IgD-negative memory B cell (primary cell): Measurements from ENCODE around the gene TAF10. TPM values are rescaled to one million over a fixed set of nuclear protein-coding genes. Genes with fewer than 3 reads are reported as not detected.
A peak's percentile ranks its signal among the peaks of the same experiment; 100 is the strongest.

Experiments
- H3K27ac Mint-ChIP-seq, 3 donors: one replicate each; pipeline ENCODE4 v1.8.0; 2020 to 2022; ENCODE audit warnings: mild to moderate bottlenecking in 3 of 3, mixed read lengths in 3 of 3, moderate library complexity in 1 of 3
- H3K27me3 Mint-ChIP-seq: one replicate; pipeline ENCODE4 v1.8.0; 2021; ENCODE audit warnings: mixed read lengths
- H3K36me3 Mint-ChIP-seq: one replicate; pipeline ENCODE4 v1.8.0; 2020; ENCODE audit warnings: mild to moderate bottlenecking, mixed read lengths
- H3K4me1 Mint-ChIP-seq, 3 donors: one replicate each; pipeline ENCODE4 v1.8.0; 2020 to 2022; ENCODE audit warnings: mixed read lengths in 3 of 3, mild to moderate bottlenecking in 1 of 3
- H3K4me3 Mint-ChIP-seq, 4 donors: one replicate each; pipeline ENCODE4 v1.8.0; 2020 to 2022; ENCODE audit warnings: mild to moderate bottlenecking in 4 of 4, mixed read lengths in 4 of 4, moderate library complexity in 3 of 4
- H3K9me3 Mint-ChIP-seq, 3 donors: one replicate each; pipeline ENCODE4 v1.8.0; 2020 to 2021; ENCODE audit warnings: mixed read lengths in 3 of 3, mild to moderate bottlenecking in 1 of 3
- polyA plus RNA-seq: library from polyadenylated mRNA; unstranded; fragments of 300-500 nt; fragmentation: Illumina TruSeq; gene quantifications from one replicate; pipeline ENCODE4 v1.2.3, GENCODE V29; 2021

The TAF10 gene
- polyA plus RNA-seq, 1 donor from 2014 or later: 256 TPM

GRCh38 chr11:6648501-6648900 is 36.5 kb upstream of the TAF10 start:
- Mint-ChIP-seq H3K4me3 (no peak overlapping the region), H3K27me3 (no peaks in the 10 kb centered on the region), H3K4me1 (peaks cover 1 to 11% (median 8%) of the 10 kb centered on the region in 3 donors), H3K9me3 (no peaks in the 10 kb centered on the region), H3K27ac (no peak overlapping the region), H3K36me3 (no peaks in the 10 kb centered on the region)

- Mint-ChIP-seq H3K4me3 (no peak overlapping the region), H3K36me3 (no peaks in the 10 kb centered on the region), H3K27ac (no peak overlapping the region), H3K27me3 (no peaks in the 10 kb centered on the region), H3K9me3 (no peaks in the 10 kb centered on the region), H3K4me1 (peaks cover 1 to 11% (median 8%) of the 10 kb centered on the region in 3 donors)
These were observed 35.8 kb upstream of the TAF10 start for GRCh38 chr11:6647836-6648235.

GRCh38 chr11:6646918-6647679 is 35.1 kb upstream of the TAF10 start:
- Mint-ChIP-seq H3K27me3 (no peaks in the 10 kb centered on the region), H3K4me1 (peaks cover 1 to 11% (median 8%) of the 10 kb centered on the region in 3 donors), H3K9me3 (no peaks in the 10 kb centered on the region), H3K27ac (no peak overlapping the region), H3K36me3 (no peaks in the 10 kb centered on the region), H3K4me3 (no peak overlapping the region)

GRCh38 chr11:6646576-6646917 is 34.5 kb upstream of the TAF10 start:
- peaks cover 1 to 11% (median 8%) of the 10 kb centered on the region in 3 donors for H3K4me1 Mint-ChIP-seq
- H3K36me3 Mint-ChIP-seq: no peaks in the 10 kb centered on the region
- no peak overlapping the region for H3K27ac Mint-ChIP-seq
- H3K27me3 Mint-ChIP-seq: no peaks in the 10 kb centered on the region
- H3K4me3 Mint-ChIP-seq: no peak overlapping the region
- H3K9me3 Mint-ChIP-seq: no peaks in the 10 kb centered on the region

- H3K27ac Mint-ChIP-seq: peak overlapping the region in 1 of 3 donors; percentile 85
- no peaks in the 10 kb centered on the region for H3K9me3 Mint-ChIP-seq
- no peaks in the 10 kb centered on the region for H3K36me3 Mint-ChIP-seq
- H3K4me3 Mint-ChIP-seq: no peak overlapping the region
- H3K4me1 Mint-ChIP-seq: peaks cover 1 to 11% (median 8%) of the 10 kb centered on the region in 3 donors
- no peaks in the 10 kb centered on the region for H3K27me3 Mint-ChIP-seq
These were observed 34.1 kb upstream of the TAF10 start for GRCh38 chr11:6646071-6646470.

GRCh38 chr11:6642957-6643356 is 30.9 kb upstream of the TAF10 start:
- peaks cover 2% of the 10 kb centered on the region for H3K36me3 Mint-ChIP-seq
- H3K27me3 Mint-ChIP-seq: no peaks in the 10 kb centered on the region
- no peak overlapping the region for H3K4me3 Mint-ChIP-seq
- no peak overlapping the region for H3K27ac Mint-ChIP-seq
- no peaks in the 10 kb centered on the region for H3K9me3 Mint-ChIP-seq
- H3K4me1 Mint-ChIP-seq: peaks cover 1 to 11% (median 8%) of the 10 kb centered on the region in 3 donors

- H3K4me3 Mint-ChIP-seq: no peak overlapping the region
- H3K27ac Mint-ChIP-seq: no peak overlapping the region
- no peaks in the 10 kb centered on the region for H3K9me3 Mint-ChIP-seq
- H3K27me3 Mint-ChIP-seq: no peaks in the 10 kb centered on the region
- H3K4me1 Mint-ChIP-seq: peaks cover 1 to 11% (median 8%) of the 10 kb centered on the region in 3 donors
- H3K36me3 Mint-ChIP-seq: peaks cover 2% of the 10 kb centered on the region
These were observed 29.1 kb upstream of the TAF10 start for GRCh38 chr11:6640985-6641701.

GRCh38 chr11:6640036-6640984 is 28.3 kb upstream of the TAF10 start:
- Mint-ChIP-seq H3K27ac (no peak overlapping the region), H3K9me3 (no peaks in the 10 kb centered on the region), H3K4me1 (peaks cover 1 to 6% (median 6%) of the 10 kb centered on the region in 3 donors), H3K4me3 (no peak overlapping the region), H3K27me3 (no peaks in the 10 kb centered on the region), H3K36me3 (peaks cover 2% of the 10 kb centered on the region)

GRCh38 chr11:6638429-6638828 is 26.4 kb upstream of the TAF10 start:
- Mint-ChIP-seq H3K4me1 (no peaks in the 10 kb centered on the region), H3K4me3 (no peak overlapping the region), H3K27me3 (no peaks in the 10 kb centered on the region), H3K9me3 (no peaks in the 10 kb centered on the region), H3K36me3 (peaks cover 2% of the 10 kb centered on the region), H3K27ac (no peak overlapping the region)

- no peaks in the 10 kb centered on the region for H3K27me3 Mint-ChIP-seq
- no peaks in the 10 kb centered on the region for H3K9me3 Mint-ChIP-seq
- H3K27ac Mint-ChIP-seq: no peak overlapping the region
- peaks cover 2% of the 10 kb centered on the region for H3K36me3 Mint-ChIP-seq
- no peak overlapping the region for H3K4me3 Mint-ChIP-seq
- no peaks in the 10 kb centered on the region for H3K4me1 Mint-ChIP-seq
These were observed 25.9 kb upstream of the TAF10 start for GRCh38 chr11:6637871-6638270.

GRCh38 chr11:6636480-6636879 is 24.5 kb upstream of the TAF10 start:
- Mint-ChIP-seq H3K4me3 (no peak overlapping the region), H3K36me3 (peaks cover 2% of the 10 kb centered on the region), H3K27ac (no peak overlapping the region), H3K9me3 (no peaks in the 10 kb centered on the region), H3K27me3 (no peaks in the 10 kb centered on the region), H3K4me1 (no peaks in the 10 kb centered on the region)

GRCh38 chr11:6635082-6635932 is 23.3 kb upstream of the TAF10 start:
- Mint-ChIP-seq H3K27me3 (no peaks in the 10 kb centered on the region), H3K36me3 (peaks cover 2% of the 10 kb centered on the region), H3K4me1 (no peaks in the 10 kb centered on the region), H3K27ac (no peak overlapping the region), H3K4me3 (no peak overlapping the region), H3K9me3 (no peaks in the 10 kb centered on the region)

- Mint-ChIP-seq H3K36me3 (peaks cover 2% of the 10 kb centered on the region), H3K27me3 (no peaks in the 10 kb centered on the region), H3K9me3 (no peaks in the 10 kb centered on the region), H3K4me1 (no peaks in the 10 kb centered on the region), H3K4me3 (no peak overlapping the region), H3K27ac (no peak overlapping the region)
These were observed 22.5 kb upstream of the TAF10 start for GRCh38 chr11:6634534-6634933.
